Measurements from ENCODE around the gene CNGB1.

DNA sequence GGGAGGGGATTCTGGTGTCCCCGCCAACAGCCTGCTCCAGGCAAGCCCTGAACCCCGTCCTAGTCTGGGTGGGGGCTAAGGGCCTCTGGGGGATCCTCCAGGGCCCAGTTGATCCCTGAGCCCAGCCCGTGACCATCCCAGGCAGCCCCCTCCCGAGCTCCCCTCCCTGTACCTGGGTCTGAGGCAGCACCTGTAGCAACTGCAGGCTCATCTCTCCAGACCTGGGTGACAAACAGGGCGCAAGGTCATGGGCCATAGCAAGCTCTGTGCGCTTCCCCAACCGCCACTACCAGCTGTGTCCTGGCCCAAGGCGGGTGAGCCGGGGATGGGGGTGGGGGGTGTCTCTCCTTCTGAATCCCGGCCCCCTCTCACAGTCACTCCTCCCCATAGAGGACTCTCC is 10.6 kb downstream of the CNGB1 start:
- TF ChIP-seq, protein P1, sequence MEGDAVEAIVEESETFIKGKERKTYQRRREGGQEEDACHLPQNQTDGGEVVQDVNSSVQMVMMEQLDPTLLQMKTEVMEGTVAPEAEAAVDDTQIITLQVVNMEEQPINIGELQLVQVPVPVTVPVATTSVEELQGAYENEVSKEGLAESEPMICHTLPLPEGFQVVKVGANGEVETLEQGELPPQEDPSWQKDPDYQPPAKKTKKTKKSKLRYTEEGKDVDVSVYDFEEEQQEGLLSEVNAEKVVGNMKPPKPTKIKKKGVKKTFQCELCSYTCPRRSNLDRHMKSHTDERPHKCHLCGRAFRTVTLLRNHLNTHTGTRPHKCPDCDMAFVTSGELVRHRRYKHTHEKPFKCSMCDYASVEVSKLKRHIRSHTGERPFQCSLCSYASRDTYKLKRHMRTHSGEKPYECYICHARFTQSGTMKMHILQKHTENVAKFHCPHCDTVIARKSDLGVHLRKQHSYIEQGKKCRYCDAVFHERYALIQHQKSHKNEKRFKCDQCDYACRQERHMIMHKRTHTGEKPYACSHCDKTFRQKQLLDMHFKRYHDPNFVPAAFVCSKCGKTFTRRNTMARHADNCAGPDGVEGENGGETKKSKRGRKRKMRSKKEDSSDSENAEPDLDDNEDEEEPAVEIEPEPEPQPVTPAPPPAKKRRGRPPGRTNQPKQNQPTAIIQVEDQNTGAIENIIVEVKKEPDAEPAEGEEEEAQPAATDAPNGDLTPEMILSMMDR (conservative IDR thresholded peaks at IDR 0.05; ENCODE audit: low read depth, low read length), result no peak
- TF ChIP-seq EZH2 (IDR thresholded peaks at IDR 0.05; ENCODE audit: low read length, unreplicated experiment), result no peak
- no peak for TF ChIP-seq EZH2phosphoT487 (IDR thresholded peaks at IDR 0.05; ENCODE audit: borderline replicate concordance, low read length)

Measured in PC-3 (cell line).